Measurements from ENCODE around the gene LAMA5.

DNA sequence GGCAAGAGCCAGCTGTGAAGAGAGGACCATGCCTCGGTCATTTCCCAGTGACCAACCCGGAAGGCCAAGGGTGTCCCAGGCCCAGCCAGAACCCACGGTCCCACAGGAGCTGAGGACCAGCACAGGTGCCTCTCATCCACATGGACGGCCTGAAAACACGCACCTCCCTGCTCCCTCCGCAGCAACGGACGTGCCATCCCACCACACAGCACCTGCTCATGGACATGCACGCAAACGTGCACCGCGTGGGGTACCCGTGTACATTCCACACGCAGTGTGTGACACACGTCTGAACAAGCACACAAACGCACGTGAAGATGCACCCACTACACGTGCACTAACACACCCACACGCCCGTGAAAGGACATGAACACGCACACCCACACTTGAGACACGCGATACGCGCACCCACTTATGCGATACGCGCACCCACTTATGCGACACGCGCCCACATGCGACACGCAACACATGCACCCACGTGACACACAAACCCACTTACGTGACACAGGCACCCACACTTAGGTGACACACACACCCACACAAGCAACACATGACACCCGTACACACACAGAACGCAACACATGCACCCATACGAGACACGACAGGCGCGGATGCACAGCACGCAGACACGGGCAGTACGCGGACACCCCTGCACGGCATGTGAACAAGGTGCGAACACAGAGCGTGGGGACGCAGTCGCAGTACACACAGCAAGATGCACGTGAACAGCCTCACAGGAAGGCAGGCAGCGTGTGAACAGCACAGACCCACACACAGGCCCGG, 30.1 kb downstream of the LAMA5 start:
- TF ChIP-seq EZH2 (IDR thresholded peaks at IDR 0.05; ENCODE audit: borderline replicate concordance) = no peak
- TF ChIP-seq, protein P1, sequence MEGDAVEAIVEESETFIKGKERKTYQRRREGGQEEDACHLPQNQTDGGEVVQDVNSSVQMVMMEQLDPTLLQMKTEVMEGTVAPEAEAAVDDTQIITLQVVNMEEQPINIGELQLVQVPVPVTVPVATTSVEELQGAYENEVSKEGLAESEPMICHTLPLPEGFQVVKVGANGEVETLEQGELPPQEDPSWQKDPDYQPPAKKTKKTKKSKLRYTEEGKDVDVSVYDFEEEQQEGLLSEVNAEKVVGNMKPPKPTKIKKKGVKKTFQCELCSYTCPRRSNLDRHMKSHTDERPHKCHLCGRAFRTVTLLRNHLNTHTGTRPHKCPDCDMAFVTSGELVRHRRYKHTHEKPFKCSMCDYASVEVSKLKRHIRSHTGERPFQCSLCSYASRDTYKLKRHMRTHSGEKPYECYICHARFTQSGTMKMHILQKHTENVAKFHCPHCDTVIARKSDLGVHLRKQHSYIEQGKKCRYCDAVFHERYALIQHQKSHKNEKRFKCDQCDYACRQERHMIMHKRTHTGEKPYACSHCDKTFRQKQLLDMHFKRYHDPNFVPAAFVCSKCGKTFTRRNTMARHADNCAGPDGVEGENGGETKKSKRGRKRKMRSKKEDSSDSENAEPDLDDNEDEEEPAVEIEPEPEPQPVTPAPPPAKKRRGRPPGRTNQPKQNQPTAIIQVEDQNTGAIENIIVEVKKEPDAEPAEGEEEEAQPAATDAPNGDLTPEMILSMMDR (IDR thresholded peaks at IDR 0.05; ENCODE audit: poor library complexity) = no peak
